ENCODE measurements around the gene PLPP2. TPM values are rescaled to one million over a fixed set of nuclear protein-coding genes. Genes with fewer than 3 reads are reported as not detected.

Gene PLPP2
- total RNA-seq, 2 experiments from 2014 or later, result 0.37 to 0.42 TPM

GRCh38 chr19:289651-290371 is 1.4 kb downstream of the PLPP2 start:
- intact Hi-C loops (cut with DNase I, micrococcal nuclease), result no loop called here

DNA sequence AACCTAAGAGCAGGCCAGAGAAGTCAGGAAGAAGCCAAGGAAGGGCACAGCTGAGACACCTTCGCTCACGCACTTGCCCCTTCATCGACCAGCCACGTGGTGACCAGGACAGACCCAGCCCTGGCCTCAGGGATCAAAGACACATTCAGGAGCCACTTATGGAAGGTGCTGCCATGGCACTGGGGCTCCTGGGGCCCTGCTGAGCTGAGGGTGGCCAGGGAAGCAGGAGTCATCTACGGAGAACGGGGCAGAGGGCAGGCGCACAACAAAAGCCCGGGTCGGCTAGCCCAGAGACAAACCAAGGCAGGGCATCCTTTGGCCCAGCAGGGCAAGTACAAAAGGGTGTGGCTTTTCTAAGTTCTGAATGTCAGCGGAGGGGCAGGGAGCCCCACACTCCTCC is 2.3 kb downstream of the PLPP2 start:
- POLR2A ChIA-PET, result no interaction called here
- intact Hi-C loops (cut with DNase I, micrococcal nuclease), result no loop called here
- no peak for ATAC-seq
- Mint-ChIP-seq H3K9me3 (ENCODE audit: low read depth) (no peaks in the 10 kb centered on the region), H3K27me3 (peaks cover 33% of the 10 kb centered on the region), H3K36me3 (ENCODE audit: low read depth) (no peaks in the 10 kb centered on the region), H3K4me1 (peaks cover 5% of the 10 kb centered on the region), H3K4me3 (no peak overlapping the region), H3K27ac (no peak overlapping the region)
- no peak for DNase-seq
- CTCF ChIA-PET, result no interaction called here

More at GRCh38 chr19:289651-290371, 1.4 kb downstream of the PLPP2 start:
- ChIA-PET CTCF (interaction anchor here (0.6 kb wide), 1 partner anchor 80 kb away, joined by 4 read pairs; no protein-coding TSS in a partner anchor), POLR2A (no interaction called here)
- peaks cover 40% of the 10 kb centered on the region for H3K27me3 Mint-ChIP-seq
- ATAC-seq (peak; percentile 84), DNase-seq (peak; percentile 65)
- no peaks in the 10 kb centered on the region for H3K36me3 Mint-ChIP-seq (ENCODE audit: low read depth)
- peaks cover 9% of the 10 kb centered on the region for H3K4me1 Mint-ChIP-seq
- no peaks in the 10 kb centered on the region for H3K9me3 Mint-ChIP-seq (ENCODE audit: low read depth)
- no peak overlapping the region for H3K4me3 Mint-ChIP-seq
- no peak overlapping the region for H3K27ac Mint-ChIP-seq

DNA sequence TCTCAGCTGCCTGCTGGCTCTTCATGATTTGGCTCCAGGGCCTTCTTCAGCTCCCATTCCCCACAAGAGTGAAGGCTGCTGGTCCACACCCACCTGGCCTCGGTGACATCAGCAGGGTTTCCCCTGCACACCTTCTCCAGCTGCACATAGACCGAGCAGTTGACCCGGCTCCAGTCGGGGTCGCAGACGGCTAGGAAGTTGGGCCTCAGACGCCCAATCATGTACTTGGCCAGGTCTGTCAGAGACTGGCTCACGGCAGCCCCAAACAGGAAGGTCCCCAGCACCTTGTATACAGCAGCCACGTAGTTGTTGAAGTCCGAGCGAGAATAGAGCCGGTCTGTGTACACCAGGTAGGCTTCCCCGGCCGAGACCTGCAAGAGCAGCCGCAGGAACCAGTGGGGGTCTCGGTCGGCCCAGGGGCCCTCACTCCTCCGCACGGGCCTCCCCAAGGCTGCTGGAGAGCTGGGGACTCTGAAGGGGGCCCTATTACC is 3.8 kb downstream of the PLPP2 start:
- ChIA-PET CTCF (no interaction called here), POLR2A (no interaction called here)
- ATAC-seq (no peak), DNase-seq (no peak)
- Mint-ChIP-seq H3K4me1 (peaks cover 5% of the 10 kb centered on the region), H3K9me3 (ENCODE audit: low read depth) (no peaks in the 10 kb centered on the region), H3K27ac (no peak overlapping the region), H3K36me3 (ENCODE audit: low read depth) (no peaks in the 10 kb centered on the region), H3K4me3 (no peak overlapping the region), H3K27me3 (peaks cover 21% of the 10 kb centered on the region)
- intact Hi-C loops (cut with DNase I, micrococcal nuclease), result no loop called here

DNA sequence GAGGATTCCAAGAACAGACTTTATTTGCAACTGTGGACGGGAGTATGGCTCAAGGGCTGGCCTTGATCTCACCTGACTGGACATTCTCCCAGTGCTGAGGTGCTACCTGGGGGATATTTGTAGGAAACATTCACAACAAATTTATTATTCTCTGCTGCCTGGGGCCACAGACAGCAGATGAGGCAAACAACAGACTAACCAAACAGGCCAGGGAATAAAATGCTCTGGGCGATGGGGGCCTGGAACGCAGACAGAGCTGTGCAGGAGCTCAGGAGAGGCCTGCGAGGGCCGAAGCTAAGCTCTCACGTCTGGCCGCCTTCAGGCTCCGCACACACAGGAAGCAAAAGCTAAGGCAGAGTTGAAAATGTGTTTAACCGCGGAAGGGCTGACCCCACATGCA is 7.8 kb downstream of the PLPP2 start:
- ChIA-PET CTCF (interaction anchor here (1.2 kb wide), 1 partner anchor 13 kb away, joined by 3 read pairs; no protein-coding TSS in a partner anchor), POLR2A (no interaction called here)
- intact Hi-C loops (cut with DNase I, micrococcal nuclease), result no loop called here
- Mint-ChIP-seq H3K9me3 (ENCODE audit: low read depth) (no peaks in the 10 kb centered on the region), H3K27me3 (peaks cover 13% of the 10 kb centered on the region), H3K4me1 (no peaks in the 10 kb centered on the region), H3K36me3 (ENCODE audit: low read depth) (no peaks in the 10 kb centered on the region), H3K27ac (no peak overlapping the region), H3K4me3 (no peak overlapping the region)
- DNase-seq (no peak), ATAC-seq (no peak)

GRCh38 chr19:282501-282900 is 8.7 kb downstream of the PLPP2 start:
- ChIA-PET POLR2A (no interaction called here), CTCF (interaction anchor here (1.2 kb wide), 1 partner anchor 14 kb away, joined by 3 read pairs; no protein-coding TSS in a partner anchor)

GRCh38 chr19:281992-282391 is 9.2 kb downstream of the PLPP2 start:
- H3K36me3 Mint-ChIP-seq (ENCODE audit: low read depth), result no peaks in the 10 kb centered on the region
- no peak for DNase-seq
- H3K4me3 Mint-ChIP-seq, result no peak overlapping the region
- H3K9me3 Mint-ChIP-seq (ENCODE audit: low read depth), result no peaks in the 10 kb centered on the region
- no peaks in the 10 kb centered on the region for H3K4me1 Mint-ChIP-seq
- intact Hi-C loops (cut with DNase I, micrococcal nuclease), result no loop called here
- ATAC-seq, result no peak
- ChIA-PET POLR2A (no interaction called here), CTCF (no interaction called here)
- no peak overlapping the region for H3K27ac Mint-ChIP-seq
- H3K27me3 Mint-ChIP-seq, result peaks cover 19% of the 10 kb centered on the region

More at GRCh38 chr19:282501-282900, 8.7 kb downstream of the PLPP2 start:
- no peak for ATAC-seq
- DNase-seq, result no peak
- H3K27ac Mint-ChIP-seq, result no peak overlapping the region
- H3K9me3 Mint-ChIP-seq (ENCODE audit: low read depth), result no peaks in the 10 kb centered on the region
- H3K36me3 Mint-ChIP-seq (ENCODE audit: low read depth), result no peaks in the 10 kb centered on the region
- H3K27me3 Mint-ChIP-seq, result peaks cover 14% of the 10 kb centered on the region
- no peaks in the 10 kb centered on the region for H3K4me1 Mint-ChIP-seq
- H3K4me3 Mint-ChIP-seq, result no peak overlapping the region
- intact Hi-C loops (cut with DNase I, micrococcal nuclease), result no loop called here

DNA sequence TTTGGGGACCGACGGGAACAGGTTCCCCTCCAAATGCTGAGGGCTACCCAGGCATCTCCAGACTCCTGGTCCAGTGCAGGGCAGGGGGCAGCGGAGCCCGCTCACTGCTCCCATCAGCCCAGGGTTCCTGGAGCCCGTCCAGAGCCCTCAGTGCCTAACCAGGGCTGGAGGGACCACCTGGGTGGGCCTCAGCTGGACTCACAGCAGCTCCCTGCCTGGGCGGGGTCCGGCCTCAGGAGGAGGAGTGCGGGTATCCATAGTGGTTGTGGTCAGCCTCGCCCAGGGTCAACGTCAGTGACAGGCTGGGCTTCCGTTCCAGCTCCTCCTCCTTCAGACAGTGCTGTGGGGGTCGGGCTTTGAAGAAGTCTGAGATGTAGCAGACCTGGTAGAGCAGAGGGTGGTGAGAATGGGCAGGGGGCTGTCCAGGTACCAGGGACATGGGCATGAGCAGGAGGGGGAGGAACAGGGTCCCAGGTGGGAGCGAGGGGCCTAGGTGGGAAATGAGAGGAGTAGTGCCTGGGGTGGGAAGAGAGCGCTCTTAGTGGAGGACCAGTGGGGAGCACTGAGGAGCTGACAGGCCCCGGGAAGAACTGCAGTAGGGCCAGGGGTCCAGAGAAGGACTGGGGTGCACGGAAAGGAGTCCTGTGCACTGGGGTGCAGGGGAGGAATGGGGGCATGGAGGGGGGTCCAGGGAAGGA is 9.9 kb downstream of the PLPP2 start:
- CTCF ChIA-PET, result no interaction called here
- H3K4me3 Mint-ChIP-seq, result no peak overlapping the region
- DNase-seq (no peak), ATAC-seq (no peak)
- H3K36me3 Mint-ChIP-seq (ENCODE audit: low read depth), result no peaks in the 10 kb centered on the region
- H3K9me3 Mint-ChIP-seq (ENCODE audit: low read depth), result no peaks in the 10 kb centered on the region
- intact Hi-C loops (cut with DNase I, micrococcal nuclease), result no loop called here
- POLR2A ChIA-PET, result no interaction called here
- H3K4me1 Mint-ChIP-seq, result no peaks in the 10 kb centered on the region
- H3K27me3 Mint-ChIP-seq, result peaks cover 22% of the 10 kb centered on the region
- H3K27ac Mint-ChIP-seq, result no peak overlapping the region

DNA sequence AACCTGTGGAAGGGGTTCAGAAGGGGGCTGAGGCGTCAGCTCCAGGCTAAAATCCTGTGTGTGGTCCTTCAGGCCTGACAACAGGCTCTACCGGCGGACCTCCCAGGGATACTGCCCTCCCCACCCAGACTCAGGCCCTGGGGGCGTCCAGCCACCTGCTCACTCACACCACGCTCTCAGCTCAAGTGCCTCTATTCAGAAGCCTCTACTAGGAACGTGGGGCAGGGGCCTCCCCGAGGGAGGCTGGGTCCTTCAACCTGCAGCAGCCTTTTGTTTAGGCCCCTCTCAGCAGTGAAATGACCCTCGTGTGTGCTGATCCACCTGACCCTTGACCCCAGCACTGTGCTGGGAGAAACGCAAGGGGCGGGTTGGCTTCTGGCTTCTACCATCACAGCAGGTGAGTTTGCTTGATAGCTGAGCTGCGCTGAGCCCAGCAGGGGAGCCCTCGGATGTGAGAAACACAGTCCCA is 10.6 kb downstream of the PLPP2 start:
- DNase-seq, result no peak
- Mint-ChIP-seq H3K36me3 (ENCODE audit: low read depth) (no peaks in the 10 kb centered on the region), H3K9me3 (ENCODE audit: low read depth) (no peaks in the 10 kb centered on the region), H3K4me1 (no peaks in the 10 kb centered on the region), H3K4me3 (no peak overlapping the region), H3K27ac (no peak overlapping the region), H3K27me3 (peaks cover 28% of the 10 kb centered on the region)
- ChIA-PET CTCF (interaction anchor here (1.1 kb wide), 1 partner anchor 14 kb away, joined by 4 read pairs; no protein-coding TSS in a partner anchor), POLR2A (no interaction called here)
- intact Hi-C loops (cut with DNase I, micrococcal nuclease), result no loop called here
- ATAC-seq, result no peak

DNA sequence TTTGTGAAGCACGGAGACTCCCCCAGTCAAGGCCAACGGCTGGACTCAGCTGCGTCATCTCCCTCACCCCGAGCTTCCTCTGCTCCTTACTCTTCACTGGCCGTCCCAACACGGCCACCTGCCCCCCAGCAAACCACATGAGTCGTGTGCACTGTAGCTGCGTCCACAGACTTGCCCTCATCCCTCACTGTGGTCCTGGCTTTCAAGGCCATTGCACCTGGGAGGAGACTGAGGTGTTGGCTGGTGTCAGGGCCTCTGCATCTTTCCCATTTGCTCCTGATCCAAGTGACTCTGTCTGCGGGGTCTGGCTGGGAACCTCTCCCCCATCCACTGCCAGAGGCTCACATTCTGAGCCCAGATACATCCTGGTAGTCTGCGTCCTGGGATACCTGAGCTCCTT is 11.5 kb downstream of the PLPP2 start:
- Mint-ChIP-seq H3K4me3 (no peak overlapping the region), H3K9me3 (ENCODE audit: low read depth) (no peaks in the 10 kb centered on the region), H3K36me3 (ENCODE audit: low read depth) (no peaks in the 10 kb centered on the region), H3K27ac (no peak overlapping the region), H3K4me1 (no peaks in the 10 kb centered on the region), H3K27me3 (peaks cover 33% of the 10 kb centered on the region)
- DNase-seq, result no peak
- POLR2A ChIA-PET, result no interaction called here
- intact Hi-C loops (cut with DNase I, micrococcal nuclease), result no loop called here
- ATAC-seq, result no peak
- CTCF ChIA-PET, result interaction anchor here (1.1 kb wide), 1 partner anchor 13 kb away, joined by 4 read pairs; no protein-coding TSS in a partner anchor

DNA sequence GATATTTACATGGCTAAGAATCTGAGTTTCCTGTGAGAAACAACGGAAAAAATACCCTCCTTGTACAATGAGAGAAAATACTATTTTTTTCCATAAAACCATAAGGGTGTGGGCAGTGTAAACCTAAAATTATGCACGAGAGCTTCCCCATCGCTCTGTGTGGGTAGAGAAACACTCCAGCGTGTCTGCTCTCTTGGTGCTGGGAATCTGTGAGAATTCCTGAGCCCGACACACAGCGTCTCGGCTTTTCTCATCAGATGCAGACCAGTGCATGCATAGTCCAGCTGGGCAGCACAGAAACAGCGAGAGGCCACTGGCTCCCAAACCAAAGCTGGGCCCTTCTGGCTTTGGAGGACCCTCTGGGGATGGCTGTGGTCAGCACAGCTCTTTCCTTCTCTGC is 12.0 kb downstream of the PLPP2 start:
- ChIA-PET POLR2A (no interaction called here), CTCF (interaction anchor here (1.2 kb wide), 1 partner anchor 11 kb away, joined by 3 read pairs; no protein-coding TSS in a partner anchor)
- Mint-ChIP-seq H3K36me3 (ENCODE audit: low read depth) (no peaks in the 10 kb centered on the region), H3K9me3 (ENCODE audit: low read depth) (no peaks in the 10 kb centered on the region), H3K4me3 (no peak overlapping the region), H3K4me1 (no peaks in the 10 kb centered on the region), H3K27me3 (peaks cover 33% of the 10 kb centered on the region), H3K27ac (no peak overlapping the region)
- DNase-seq (no peak), ATAC-seq (no peak)
- intact Hi-C loops (cut with DNase I, micrococcal nuclease), result no loop called here

DNA sequence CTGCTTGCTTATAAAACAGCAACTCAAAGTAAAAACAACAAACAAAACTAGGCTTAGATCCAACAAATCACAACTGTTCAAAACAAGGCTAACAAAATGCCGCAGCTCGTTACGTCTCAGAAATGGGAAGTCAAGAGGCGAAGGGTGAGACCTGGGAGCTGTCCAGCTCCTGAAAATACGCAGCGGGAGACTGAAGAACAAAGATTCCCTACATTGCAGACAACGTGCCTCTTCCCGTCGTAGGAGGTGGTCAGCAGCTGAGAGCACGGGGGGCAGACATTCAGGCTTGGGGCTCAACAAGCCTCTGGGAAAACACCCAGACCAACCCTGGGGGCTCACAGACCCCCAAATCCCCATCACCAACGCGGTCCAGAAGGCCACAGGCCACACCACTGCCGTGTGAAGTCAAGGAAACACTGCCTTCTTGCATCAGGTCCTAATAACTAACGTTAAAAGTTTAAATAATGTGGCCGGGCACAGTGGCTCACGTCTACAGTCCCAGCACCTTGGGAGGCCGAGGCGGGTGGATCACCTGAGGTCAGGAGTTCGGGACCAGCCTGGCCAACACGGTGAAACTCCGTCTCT is 13.5 kb downstream of the PLPP2 start:
- intact Hi-C loops (cut with DNase I, micrococcal nuclease), result no loop called here
- Mint-ChIP-seq H3K9me3 (ENCODE audit: low read depth) (no peaks in the 10 kb centered on the region), H3K27me3 (peaks cover 36% of the 10 kb centered on the region), H3K36me3 (ENCODE audit: low read depth) (no peaks in the 10 kb centered on the region), H3K27ac (no peak overlapping the region), H3K4me1 (no peaks in the 10 kb centered on the region), H3K4me3 (no peak overlapping the region)
- DNase-seq, result no peak
- no peak for ATAC-seq
- CTCF ChIA-PET, result no interaction called here
- POLR2A ChIA-PET, result no interaction called here

GRCh38 chr19:277131-277530 is 14.1 kb downstream of the PLPP2 start:
- Mint-ChIP-seq H3K4me1 (no peaks in the 10 kb centered on the region), H3K27me3 (peaks cover 37% of the 10 kb centered on the region), H3K36me3 (ENCODE audit: low read depth) (no peaks in the 10 kb centered on the region), H3K27ac (no peak overlapping the region), H3K9me3 (ENCODE audit: low read depth) (no peaks in the 10 kb centered on the region), H3K4me3 (no peak overlapping the region)
- ATAC-seq (no peak), DNase-seq (no peak)
- intact Hi-C loops (cut with DNase I, micrococcal nuclease), result no loop called here
- ChIA-PET POLR2A (no interaction called here), CTCF (no interaction called here)

Measured in activated CD4-positive, alpha-beta T cell treated with anti-CD3 and anti-CD28 coated beads for 36 hours (primary cell).